ENCODE results near the gene PHYHIPL. TPM values are rescaled to one million over a fixed set of nuclear protein-coding genes. Genes with fewer than 3 reads are reported as not detected.
A peak's percentile ranks its signal among the peaks of the same experiment; 100 is the strongest.

The PHYHIPL gene
- total and polyA plus RNA-seq, 2 of the 8 experiments (the other 6 are each of a cell fraction or from before 2014, with no cell fraction given), result 0.23 to 0.48 TPM

DNA sequence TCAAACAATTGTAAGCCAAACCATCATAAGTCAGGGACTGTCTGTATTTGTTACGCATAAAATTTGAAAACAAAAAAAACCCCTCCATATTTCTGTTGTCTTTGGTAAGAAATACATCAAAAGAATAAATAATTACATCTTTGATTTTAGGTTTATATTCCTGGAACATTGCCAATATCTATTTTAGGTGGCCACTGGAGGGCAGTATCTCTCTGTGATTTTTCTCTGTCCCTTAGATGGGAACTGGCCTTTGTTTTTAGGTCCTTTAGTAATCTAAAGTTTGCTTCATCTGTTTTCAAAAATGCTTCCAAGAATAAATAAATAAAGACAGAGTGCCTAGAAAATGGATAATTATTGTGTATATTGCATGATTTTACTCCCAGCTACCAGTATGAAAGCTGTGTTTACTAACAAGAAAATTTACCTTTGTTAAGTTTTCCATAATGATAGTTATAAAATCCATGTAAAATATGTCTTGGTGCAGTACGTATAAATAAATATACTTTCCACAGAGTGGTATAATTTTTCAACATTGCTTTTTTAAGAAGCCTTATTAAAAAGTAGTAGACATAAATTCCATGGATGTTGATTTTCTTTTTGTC is 64.2 kb downstream of the PHYHIPL start:
- no peak for FAIRE-seq
- Histone ChIP-seq H3K79me1 (ENCODE audit: low read depth, low read length) (no peaks in the 10 kb centered on the region), H2BK20ac (ENCODE audit: low read length) (no peak overlapping the region), H3K4me1 (replicated peaks in 1 of 4; ENCODE audit: control insufficient read depth in 3 of 4, insufficient read depth in 4 of 4, low read length in 3 of 4) (no peaks in the 10 kb centered on the region), H2BK12ac (ENCODE audit: low read depth, low read length) (no peak overlapping the region), H3K18ac (ENCODE audit: extremely low read depth, low read length) (no peak overlapping the region), H3K9ac (replicated peaks in 1 of 4; ENCODE audit: extremely low read depth in 1 of 4, low read depth in 3 of 4, low read length in 3 of 4) (no peak overlapping the region), H3K27me3 (replicated peaks in 1 of 4; ENCODE audit: control insufficient read depth in 3 of 4, extremely low read depth in 1 of 4, insufficient read depth in 3 of 4, low read length in 3 of 4) (no peaks in the 10 kb centered on the region), H3K79me2 (ENCODE audit: control insufficient read depth in 1 of 2, insufficient read depth in 2 of 2, low read length in 2 of 2) (no peaks in the 10 kb centered on the region), H3K36me3 (ENCODE audit: control insufficient read depth in 2 of 4, insufficient read depth in 4 of 4, low read length in 3 of 4) (no peaks in the 10 kb centered on the region), H3K14ac (ENCODE audit: insufficient read length) (no peak overlapping the region), H2BK120ac (replicated peaks; ENCODE audit: low read depth, low read length) (no peak overlapping the region), H2BK5ac (ENCODE audit: low read depth, low read length) (no peak overlapping the region), H3K4ac (replicated peaks; ENCODE audit: insufficient read length, low read depth, low read length) (no peak overlapping the region), H3K9me3 (ENCODE audit: insufficient read depth in 2 of 2, low read depth in 1 of 2, low read length in 1 of 2) (no peaks in the 10 kb centered on the region), H3K56ac (replicated peaks; ENCODE audit: insufficient read length, low read depth, low read length) (no peak overlapping the region), H3K4me2 (ENCODE audit: insufficient read depth in 1 of 2, low read depth in 2 of 2, low read length in 2 of 2) (no peak overlapping the region), H3K27ac (ENCODE audit: low read depth, low read length) (no peak overlapping the region), H2AK5ac (ENCODE audit: low read depth, low read length) (no peak overlapping the region), H2AFZ (ENCODE audit: low read length) (no peak overlapping the region), H3K23me2 (ENCODE audit: low read depth, low read length) (no peaks in the 10 kb centered on the region; the same call in 1 of the 2 replicates), H4K5ac (ENCODE audit: insufficient read length, low read depth, low read length) (no peak overlapping the region), H3K23ac (ENCODE audit: insufficient read length) (no peak overlapping the region), H4K8ac (ENCODE audit: extremely low read depth, insufficient read depth, low read length) (no peak overlapping the region), H2BK15ac (ENCODE audit: low read length) (no peak overlapping the region), H3K4me3 (ENCODE audit: extremely low read depth in 1 of 4, insufficient read depth in 2 of 4, low read depth in 3 of 4, low read length in 4 of 4) (no peak overlapping the region), H4K91ac (replicated peaks; ENCODE audit: insufficient read length, low read length) (no peak overlapping the region), H4K20me1 (replicated peaks in 1 of 2; ENCODE audit: control insufficient read depth in 1 of 2, insufficient read depth in 2 of 2, low read length in 2 of 2) (no peaks in the 10 kb centered on the region)
- CTCF ChIA-PET (ENCODE audit: partially characterized antibody), result interaction anchor here (0.7 to 3.2 kb wide), 10 partner anchors 35 to 382 kb away, joined by 3 to 20 read pairs (median 4); no protein-coding TSS in a partner anchor
- WGBS, 2 experiments (ENCODE audit: extremely low coverage in 1 of 2, insufficient coverage in 1 of 2, insufficient read length in 1 of 2, insufficient replicate concordance in 2 of 2, low coverage in 1 of 2, low lambda C conversion rate in 2 of 2, missing lambda C conversion rate in 1 of 2), result 46% methylated on average over 2 of the region's 2 CpGs; no CpG with 5 or more reads in 1 of the 2 experiments
- DNase-seq (ENCODE audit: low read depth in 1 of 2, low spot score in 2 of 2), result peak in 1 of 2 experiments; percentile 49
- POLR2A ChIA-PET (ENCODE audit: partially characterized antibody), result no interaction called here
- TF ChIP-seq RAD21 (IDR thresholded peaks at IDR 0.05 in 1 of 2, conservative IDR thresholded peaks at IDR 0.05 in 1 of 2; ENCODE audit: low read depth in 2 of 2, low read length in 2 of 2) (peak; percentile 83 to 86), EP300 (IDR thresholded peaks at IDR 0.05; ENCODE audit: borderline replicate concordance in 1 of 2, low read depth in 2 of 2, low read length in 2 of 2) (no peak), HDAC2 (IDR thresholded peaks at IDR 0.05; ENCODE audit: borderline replicate concordance in 1 of 2, low read depth in 2 of 2, low read length in 2 of 2) (no peak)
- TF ChIP-seq, protein P1, sequence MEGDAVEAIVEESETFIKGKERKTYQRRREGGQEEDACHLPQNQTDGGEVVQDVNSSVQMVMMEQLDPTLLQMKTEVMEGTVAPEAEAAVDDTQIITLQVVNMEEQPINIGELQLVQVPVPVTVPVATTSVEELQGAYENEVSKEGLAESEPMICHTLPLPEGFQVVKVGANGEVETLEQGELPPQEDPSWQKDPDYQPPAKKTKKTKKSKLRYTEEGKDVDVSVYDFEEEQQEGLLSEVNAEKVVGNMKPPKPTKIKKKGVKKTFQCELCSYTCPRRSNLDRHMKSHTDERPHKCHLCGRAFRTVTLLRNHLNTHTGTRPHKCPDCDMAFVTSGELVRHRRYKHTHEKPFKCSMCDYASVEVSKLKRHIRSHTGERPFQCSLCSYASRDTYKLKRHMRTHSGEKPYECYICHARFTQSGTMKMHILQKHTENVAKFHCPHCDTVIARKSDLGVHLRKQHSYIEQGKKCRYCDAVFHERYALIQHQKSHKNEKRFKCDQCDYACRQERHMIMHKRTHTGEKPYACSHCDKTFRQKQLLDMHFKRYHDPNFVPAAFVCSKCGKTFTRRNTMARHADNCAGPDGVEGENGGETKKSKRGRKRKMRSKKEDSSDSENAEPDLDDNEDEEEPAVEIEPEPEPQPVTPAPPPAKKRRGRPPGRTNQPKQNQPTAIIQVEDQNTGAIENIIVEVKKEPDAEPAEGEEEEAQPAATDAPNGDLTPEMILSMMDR (IDR thresholded peaks at IDR 0.05; ENCODE audit: control extremely low read depth in 1 of 3, insufficient read depth in 1 of 3, low read depth in 1 of 3, low read length in 3 of 3), result peak in 2 of 3 experiments; percentile 39 to 42; a peak in 2 of 4 replicates
